Neural crest cell (in vitro differentiated cells): Measurements from ENCODE around the gene TRIM66. TPM values are rescaled to one million over a fixed set of nuclear protein-coding genes. Genes with fewer than 3 reads are reported as not detected.

Experiments used
- DNase-seq: peaks from one replicate; pipeline ENCODE4 v3.0.0; 2021; ENCODE audit warnings: low read depth, mixed read lengths, low spot score
- H3K27ac Mint-ChIP-seq: one replicate; pipeline ENCODE4 v1.8.0; 2021; ENCODE audit warnings: mild to moderate bottlenecking, mixed read lengths; ENCODE audit not compliant: unreplicated experiment
- H3K27me3 Mint-ChIP-seq: 2 replicates; pipeline ENCODE4 v1.8.0; 2021; ENCODE audit warnings: low read depth, mild to moderate bottlenecking, mixed read lengths
- H3K36me3 Mint-ChIP-seq: 2 replicates; pipeline ENCODE4 v1.8.0; 2021; ENCODE audit warnings: low read depth, mild to moderate bottlenecking, mixed read lengths
- H3K4me1 Mint-ChIP-seq: 2 replicates; pipeline ENCODE4 v1.8.0; 2021; ENCODE audit warnings: mixed read lengths
- H3K4me3 Mint-ChIP-seq: one replicate; pipeline ENCODE4 v1.8.0; 2021; ENCODE audit warnings: mild to moderate bottlenecking, mixed read lengths
- H3K9me3 Mint-ChIP-seq: 2 replicates; pipeline ENCODE4 v1.8.0; 2021; ENCODE audit warnings: mixed read lengths
- total RNA-seq: library from RNA; stranded (reverse); gene quantifications from 2 replicates; pipeline ENCODE4 v1.2.1, GENCODE V29; 2021
- TF ChIP-seq, protein P1 (sequence below): fragments of 200-600 bp; sonication (generic); conservative IDR thresholded peaks from 2 replicates; pipeline ENCODE4 v1.5.0; 2021; ENCODE audit warnings: antibody characterized with exemption, mild to moderate bottlenecking

Gene TRIM66
- total RNA-seq, 1 donor from 2014 or later: 6.5 TPM

DNA sequence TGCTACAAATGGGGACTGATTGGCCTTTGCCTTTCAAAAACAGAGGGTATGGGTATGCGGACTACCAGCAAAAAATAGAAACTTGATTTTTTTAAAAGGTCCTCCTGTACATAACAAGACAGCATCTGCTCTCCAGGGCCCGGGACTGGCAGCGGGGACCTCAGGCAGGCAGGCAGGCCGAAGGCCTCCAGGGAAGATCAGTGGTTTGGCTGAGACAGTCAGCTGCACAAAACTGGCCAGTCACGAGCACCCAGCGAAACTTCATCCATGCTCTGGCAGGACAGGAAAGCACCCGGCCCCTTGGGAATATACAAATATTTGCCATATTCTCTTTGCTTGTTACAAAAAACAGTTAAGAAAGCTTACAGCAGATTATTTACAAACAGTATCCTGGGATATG, 11.1 kb upstream of the TRIM66 start:
- H3K36me3 Mint-ChIP-seq: peaks cover 40% of the 10 kb centered on the region
- no peak for DNase-seq

GRCh38 chr11:8693010-8693551, 10.6 kb upstream of the TRIM66 start:
- TF ChIP-seq, protein P1, sequence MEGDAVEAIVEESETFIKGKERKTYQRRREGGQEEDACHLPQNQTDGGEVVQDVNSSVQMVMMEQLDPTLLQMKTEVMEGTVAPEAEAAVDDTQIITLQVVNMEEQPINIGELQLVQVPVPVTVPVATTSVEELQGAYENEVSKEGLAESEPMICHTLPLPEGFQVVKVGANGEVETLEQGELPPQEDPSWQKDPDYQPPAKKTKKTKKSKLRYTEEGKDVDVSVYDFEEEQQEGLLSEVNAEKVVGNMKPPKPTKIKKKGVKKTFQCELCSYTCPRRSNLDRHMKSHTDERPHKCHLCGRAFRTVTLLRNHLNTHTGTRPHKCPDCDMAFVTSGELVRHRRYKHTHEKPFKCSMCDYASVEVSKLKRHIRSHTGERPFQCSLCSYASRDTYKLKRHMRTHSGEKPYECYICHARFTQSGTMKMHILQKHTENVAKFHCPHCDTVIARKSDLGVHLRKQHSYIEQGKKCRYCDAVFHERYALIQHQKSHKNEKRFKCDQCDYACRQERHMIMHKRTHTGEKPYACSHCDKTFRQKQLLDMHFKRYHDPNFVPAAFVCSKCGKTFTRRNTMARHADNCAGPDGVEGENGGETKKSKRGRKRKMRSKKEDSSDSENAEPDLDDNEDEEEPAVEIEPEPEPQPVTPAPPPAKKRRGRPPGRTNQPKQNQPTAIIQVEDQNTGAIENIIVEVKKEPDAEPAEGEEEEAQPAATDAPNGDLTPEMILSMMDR: no peak
- Mint-ChIP-seq H3K27ac (peak overlapping the region; percentile 29), H3K4me1 (peaks cover 31% of the 10 kb centered on the region), H3K9me3 (no peaks in the 10 kb centered on the region), H3K4me3 (peak overlapping the region; percentile 29), H3K36me3 (peaks cover 40% of the 10 kb centered on the region), H3K27me3 (peaks cover 6% of the 10 kb centered on the region)
- DNase-seq: no peak

More for the DNA sequence above, 11.1 kb upstream of the TRIM66 start:
- TF ChIP-seq, protein P1: no peak
- Mint-ChIP-seq H3K4me1 (peaks cover 31% of the 10 kb centered on the region), H3K27ac (no peak overlapping the region), H3K4me3 (peak overlapping the region; percentile 31), H3K9me3 (no peaks in the 10 kb centered on the region), H3K27me3 (peaks cover 6% of the 10 kb centered on the region)

GRCh38 chr11:8692417-8692816, 10.0 kb upstream of the TRIM66 start:
- peaks cover 9% of the 10 kb centered on the region for H3K27me3 Mint-ChIP-seq
- peak overlapping the region; percentile 29 for H3K4me3 Mint-ChIP-seq

GRCh38 chr11:8691601-8692000, 9.1 kb upstream of the TRIM66 start:
- H3K4me1 Mint-ChIP-seq: peaks cover 27% of the 10 kb centered on the region
- H3K4me3 Mint-ChIP-seq: peak overlapping the region; percentile 14
- TF ChIP-seq, protein P1: no peak
- no peak for DNase-seq
- H3K36me3 Mint-ChIP-seq: peaks cover 34% of the 10 kb centered on the region
- no peaks in the 10 kb centered on the region for H3K9me3 Mint-ChIP-seq
- no peak overlapping the region for H3K27ac Mint-ChIP-seq
- peaks cover 9% of the 10 kb centered on the region for H3K27me3 Mint-ChIP-seq

More at GRCh38 chr11:8692417-8692816, 10.0 kb upstream of the TRIM66 start:
- no peaks in the 10 kb centered on the region for H3K9me3 Mint-ChIP-seq
- H3K4me1 Mint-ChIP-seq: peaks cover 32% of the 10 kb centered on the region
- peaks cover 39% of the 10 kb centered on the region for H3K36me3 Mint-ChIP-seq
- H3K27ac Mint-ChIP-seq: no peak overlapping the region
- TF ChIP-seq, protein P1: no peak
- DNase-seq: no peak

DNA sequence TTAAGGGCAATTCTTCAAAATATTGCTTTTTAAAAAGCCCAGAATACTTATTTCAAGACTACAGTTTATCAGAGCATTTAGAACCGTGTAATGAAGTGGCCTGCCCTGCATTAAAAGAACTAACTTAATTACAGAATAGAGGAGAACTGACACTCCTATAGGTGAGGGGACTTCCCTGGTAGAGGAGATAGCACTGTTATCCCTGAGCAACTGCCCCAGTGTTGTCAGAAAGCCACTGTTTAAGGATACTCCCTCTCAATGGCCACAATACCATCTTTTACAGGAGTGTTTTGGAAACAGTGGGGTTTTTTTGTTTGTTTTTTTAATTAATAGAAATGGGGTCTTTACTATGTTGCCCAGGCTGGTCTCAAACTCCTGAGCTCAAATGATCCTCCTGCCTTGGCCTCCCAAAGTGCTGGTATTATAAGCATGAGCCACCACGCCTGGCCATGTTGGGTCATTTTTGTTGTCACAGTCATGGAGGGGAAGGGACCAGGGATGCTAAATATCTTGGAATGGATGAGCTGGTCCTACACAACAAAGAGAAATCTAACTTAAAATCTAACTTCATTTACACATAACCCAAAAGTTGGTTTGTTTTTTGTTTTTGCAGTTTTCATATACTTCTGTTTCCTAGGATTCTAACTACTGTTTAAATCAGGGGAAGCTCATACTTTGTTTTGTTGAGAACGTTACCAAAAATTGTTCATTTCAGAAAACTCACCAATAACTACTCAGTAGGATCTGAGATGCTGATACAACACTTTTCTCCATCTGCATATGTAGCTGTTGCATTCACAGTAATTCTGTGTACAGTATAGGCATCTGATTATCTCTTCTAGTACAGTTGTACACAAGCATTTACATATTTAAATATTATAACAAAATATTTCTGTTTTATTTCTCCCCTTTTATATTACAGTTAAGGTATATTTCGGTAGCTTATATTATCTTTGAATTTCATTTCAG, 8.2 kb upstream of the TRIM66 start:
- TF ChIP-seq, protein P1: no peak
- Mint-ChIP-seq H3K27ac (no peak overlapping the region), H3K27me3 (peaks cover 9% of the 10 kb centered on the region), H3K36me3 (peaks cover 31% of the 10 kb centered on the region), H3K9me3 (no peaks in the 10 kb centered on the region), H3K4me1 (peaks cover 30% of the 10 kb centered on the region), H3K4me3 (peak overlapping the region; percentile 92)
- DNase-seq: no peak
